Epithelial cell of prostate (primary cell): ENCODE data around the gene FSHR.

Source experiments
- DNase-seq: peaks from one replicate; pipeline ENCODE4 v3.0.0-alpha.2; 2011; ENCODE audit warnings: low read depth, low spot score
- H3K27ac ChIP-seq: fragments of 450-650 bp; 2 replicates; pipeline ENCODE4 v1.5.1; 2017; ENCODE audit warnings: mild to moderate bottlenecking

The FSHR gene

DNA sequence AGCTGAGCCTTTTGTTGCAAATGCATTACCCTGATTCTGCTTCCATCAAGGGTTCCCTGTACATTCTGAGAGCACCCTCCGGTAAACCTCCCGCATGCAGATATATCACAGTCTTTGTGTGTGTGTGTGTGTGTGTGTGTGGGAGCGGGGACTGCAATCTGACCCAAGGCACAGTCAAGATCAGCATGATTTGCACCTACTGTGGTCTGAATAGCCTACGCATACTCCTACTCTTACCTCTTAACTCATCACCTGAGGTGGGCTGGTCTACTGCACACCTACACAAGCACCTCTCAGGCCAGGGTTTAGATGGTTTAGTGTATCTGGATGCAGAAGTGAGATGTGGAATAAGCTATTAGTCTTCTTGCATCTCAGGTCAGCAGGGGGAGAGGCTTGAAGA is 174.6 kb downstream of the FSHR start:
- no peak overlapping the region for H3K27ac ChIP-seq

DNA sequence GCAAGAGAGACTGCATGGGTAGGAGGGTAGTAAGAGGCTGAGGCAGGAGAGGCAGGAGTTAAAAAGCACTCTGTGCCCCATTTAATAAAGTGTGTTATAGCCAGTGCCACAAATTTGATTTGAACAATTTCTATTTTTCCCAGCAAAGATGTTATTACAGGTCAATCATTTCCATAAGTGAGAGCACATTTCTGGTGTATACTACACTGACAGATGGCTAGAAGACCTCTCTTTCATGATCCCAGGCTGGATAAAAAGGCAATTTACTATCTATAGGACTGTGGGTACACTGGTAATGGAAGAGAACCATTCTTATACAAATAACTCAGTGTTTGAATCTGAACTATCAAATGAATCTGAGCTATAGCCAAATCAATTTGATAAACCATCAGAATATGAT is 176.2 kb downstream of the FSHR start:
- DNase-seq = no peak
- no peak overlapping the region for H3K27ac ChIP-seq

More for the DNA sequence above, 174.6 kb downstream of the FSHR start:
- no peak for DNase-seq

DNA sequence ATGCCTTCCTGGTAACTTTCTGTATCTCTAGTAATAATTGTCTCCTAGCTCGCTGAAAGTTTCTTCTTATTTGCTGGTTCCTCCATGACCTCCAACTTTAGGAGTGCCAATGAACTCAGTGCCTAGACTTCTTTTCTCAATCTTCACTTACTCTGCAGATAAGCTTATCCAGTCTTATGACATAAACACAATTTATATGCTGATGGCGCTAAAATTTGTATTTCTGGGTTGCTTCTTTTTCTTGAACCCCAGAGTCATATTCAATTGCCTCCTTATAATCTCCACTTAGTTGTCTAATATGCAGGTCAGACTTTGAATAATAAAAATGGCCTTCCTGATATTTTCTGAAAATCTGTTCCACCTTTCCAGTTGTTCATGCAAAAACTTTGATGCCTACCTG is 182.5 kb downstream of the FSHR start:
- no peak for DNase-seq
- no peak overlapping the region for H3K27ac ChIP-seq

DNA sequence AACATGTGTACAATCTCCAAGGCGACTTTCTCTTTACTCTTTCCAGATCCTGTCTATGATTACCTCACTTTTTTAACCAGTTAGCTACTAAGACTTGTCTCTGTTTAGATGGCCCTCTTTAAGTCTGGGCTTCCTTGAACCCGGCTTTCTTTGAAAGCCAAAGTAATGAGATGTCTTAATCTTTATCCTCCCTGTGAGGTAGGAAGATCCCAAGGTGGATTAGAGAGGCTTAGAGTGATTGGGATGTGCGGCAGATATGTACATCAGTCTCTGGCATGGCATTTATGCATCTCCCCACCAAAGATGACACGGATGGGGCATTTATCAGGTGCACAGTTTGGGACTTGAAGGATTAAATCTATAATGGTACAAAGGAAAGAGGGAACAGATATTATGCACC is 186.3 kb downstream of the FSHR start:
- DNase-seq = no peak
- no peak overlapping the region for H3K27ac ChIP-seq

DNA sequence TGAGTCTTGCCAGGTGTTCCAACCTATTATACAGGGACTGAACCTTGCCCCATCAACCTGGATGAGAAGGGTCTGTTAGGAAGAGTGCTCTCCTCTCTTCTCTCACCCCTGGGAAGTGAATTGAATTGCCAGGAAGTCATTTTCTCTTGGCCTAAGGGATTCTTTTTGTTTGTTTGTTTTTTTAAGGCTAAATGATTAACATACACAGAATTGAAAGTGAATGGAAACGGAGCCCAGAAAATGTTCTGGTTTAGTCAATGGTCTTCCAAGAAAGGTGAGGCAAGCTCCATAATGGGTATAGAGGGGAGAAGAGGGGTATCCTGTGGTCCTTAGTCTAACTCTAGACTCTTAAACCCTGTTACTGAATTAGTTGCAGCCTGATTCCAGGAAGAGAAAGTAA is 189.1 kb downstream of the FSHR start:
- no peak for DNase-seq
- H3K27ac ChIP-seq = no peak overlapping the region

DNA sequence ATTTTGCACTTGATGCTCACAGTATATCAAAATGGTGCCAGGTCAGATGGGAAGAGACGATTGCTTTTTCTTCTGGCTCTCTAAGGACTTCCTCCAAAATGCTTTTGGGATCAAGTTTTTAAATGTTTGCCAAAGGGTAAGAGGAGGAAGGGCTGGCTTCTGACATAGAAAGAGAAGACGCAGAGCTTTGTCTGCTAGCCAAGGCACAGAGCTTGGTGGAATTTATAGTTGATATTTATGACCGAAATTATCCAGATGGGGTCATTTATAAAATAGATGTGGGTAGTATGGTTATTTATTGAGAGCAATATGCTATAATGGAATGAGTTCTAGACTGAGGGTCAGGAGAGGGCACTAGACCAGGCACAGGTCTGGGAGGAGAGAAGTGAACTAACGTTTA is 193.3 kb downstream of the FSHR start:
- H3K27ac ChIP-seq = no peak overlapping the region
- DNase-seq = no peak

DNA sequence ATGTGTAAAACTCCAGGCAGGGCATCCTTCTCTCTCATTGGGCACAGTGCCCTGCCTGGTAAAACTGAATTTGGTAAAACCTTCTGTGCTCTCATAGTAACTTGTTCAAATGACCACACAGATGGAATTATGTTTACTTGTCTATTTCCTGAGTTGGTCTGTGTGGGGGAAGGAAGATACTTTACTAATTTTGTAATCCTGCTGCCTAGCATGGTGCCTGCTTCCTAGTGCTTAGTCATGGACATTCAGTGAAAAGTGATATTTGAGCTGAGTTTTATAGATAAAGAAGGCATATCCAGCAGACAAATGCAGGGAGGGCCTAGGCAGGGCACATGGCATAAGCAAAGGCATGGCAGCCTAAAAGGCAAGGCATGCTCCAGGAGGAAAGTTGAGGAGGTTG is 199.4 kb downstream of the FSHR start:
- no peak for DNase-seq
- H3K27ac ChIP-seq = no peak overlapping the region

DNA sequence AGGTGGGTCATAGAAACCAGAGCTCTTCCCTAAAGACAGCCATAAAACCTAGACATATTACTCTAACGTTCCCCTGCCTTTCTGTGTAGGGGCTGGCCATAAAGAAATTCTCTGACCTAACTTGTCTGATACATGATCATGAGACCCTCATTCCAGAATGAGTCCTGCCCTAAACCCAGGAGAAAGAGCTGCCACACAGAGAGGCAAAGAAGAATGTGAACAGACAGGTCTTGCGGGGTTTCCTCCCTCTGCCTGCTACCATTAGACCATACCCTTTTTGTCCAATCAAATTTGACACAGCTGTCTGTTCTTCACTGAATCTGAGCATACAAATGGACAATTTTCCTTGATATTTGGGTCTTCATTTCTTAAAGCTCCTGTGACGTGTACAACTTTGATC is 200.0 kb downstream of the FSHR start:
- no peak overlapping the region for H3K27ac ChIP-seq
- DNase-seq = no peak

DNA sequence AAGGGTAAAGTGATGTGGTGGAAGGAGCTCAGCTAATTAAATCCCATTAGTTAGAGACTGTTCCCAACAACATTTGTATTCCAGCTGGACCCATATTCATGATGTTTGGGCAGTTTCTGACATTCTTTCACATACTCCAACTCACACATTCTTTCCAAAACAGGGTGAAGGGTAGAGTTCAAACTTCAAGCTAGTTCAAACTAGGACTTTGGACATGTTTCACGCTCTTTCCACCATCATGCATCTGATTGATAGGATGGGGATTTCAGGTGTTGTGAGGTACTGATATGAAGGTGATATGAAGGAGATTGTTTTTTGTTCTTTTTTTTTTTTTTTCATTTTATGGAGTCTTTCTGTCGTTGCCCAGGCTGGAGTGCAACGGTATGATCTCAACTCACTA is 201.7 kb downstream of the FSHR start:
- DNase-seq = no peak
- no peak overlapping the region for H3K27ac ChIP-seq

DNA sequence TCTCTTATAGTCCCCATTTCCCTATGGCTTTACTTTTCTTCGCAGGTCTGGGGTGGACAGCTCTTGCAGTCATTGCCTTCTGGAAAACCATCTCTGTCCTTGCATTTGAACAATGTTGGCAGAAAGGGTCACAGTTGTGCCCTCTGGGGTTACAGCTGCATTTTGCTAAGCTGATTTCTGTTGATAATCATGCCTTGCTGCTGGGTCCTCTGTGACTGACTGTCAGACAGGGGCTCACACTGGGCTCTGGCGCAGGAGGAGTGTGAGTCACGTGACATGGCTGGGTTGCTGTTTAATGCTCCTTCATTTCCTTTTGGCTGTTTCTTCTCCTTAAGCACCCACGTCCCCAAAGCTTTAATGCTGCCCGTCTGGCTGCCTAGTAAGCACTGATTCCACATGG is 202.2 kb downstream of the FSHR start:
- no peak for DNase-seq

DNA sequence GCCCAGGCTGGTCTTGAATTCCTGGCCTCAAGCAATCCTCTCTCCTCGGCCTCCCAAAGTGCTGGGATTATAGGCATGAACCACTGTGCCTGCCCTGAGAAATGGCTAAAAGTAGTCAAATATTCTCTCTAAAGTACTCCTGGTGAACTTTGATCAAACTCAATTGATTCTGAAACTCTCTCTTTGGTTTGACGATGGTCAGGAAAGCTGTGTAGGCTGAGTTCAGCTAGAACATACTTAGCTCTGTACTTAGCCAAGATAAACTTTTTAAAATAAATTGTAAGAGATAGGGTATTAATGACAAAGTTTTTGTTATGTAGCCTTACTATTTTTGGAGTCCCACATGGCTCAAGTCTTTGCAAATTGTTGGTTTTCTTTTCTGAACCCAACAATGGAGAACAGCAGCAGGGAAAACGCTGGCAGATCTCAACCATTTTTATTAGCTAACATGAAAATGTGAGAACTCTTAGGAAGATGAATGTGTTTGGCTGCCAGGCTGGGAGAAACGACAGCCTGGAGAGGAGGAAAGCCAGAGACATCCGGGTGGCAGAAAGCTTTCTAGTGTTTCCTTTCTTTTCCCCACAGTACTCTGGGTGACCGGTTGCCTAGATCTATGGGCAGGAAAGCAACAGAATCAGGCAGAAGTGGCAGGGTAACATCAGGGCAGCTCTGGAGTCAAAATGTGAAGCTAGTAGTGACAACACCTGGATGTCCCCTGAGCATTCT is 205.8 kb downstream of the FSHR start:
- no peak overlapping the region for H3K27ac ChIP-seq
- DNase-seq = no peak

More for the DNA sequence above, 202.2 kb downstream of the FSHR start:
- H3K27ac ChIP-seq = no peak overlapping the region

DNA sequence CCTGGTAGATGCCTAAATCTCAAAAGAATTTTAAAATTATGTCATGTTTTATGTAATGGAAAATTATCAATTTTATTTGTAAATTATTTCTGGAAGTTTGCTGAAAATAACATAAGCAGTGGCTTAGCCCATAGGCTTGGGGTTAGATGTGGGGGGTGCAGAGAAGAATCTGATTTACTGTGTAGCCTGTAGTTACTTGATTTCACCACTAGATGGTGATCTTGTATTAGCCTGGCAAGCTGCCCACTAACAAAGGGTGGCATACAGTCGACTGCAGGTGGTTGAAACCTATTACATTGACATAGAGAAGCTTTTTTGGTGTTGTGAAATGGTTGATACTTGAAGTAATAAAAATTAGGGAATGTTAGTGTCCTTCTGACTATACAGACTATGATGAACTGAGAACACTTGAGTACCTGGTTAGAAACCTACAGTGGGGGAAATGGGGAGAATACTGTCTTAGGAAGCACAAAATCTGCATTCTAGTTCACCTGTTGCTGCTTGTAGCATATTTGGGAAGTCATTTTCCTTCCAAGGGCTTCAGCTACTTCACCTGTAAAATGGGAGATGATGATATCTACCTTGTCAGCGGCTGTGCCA is 207.8 kb downstream of the FSHR start:
- DNase-seq = no peak

DNA sequence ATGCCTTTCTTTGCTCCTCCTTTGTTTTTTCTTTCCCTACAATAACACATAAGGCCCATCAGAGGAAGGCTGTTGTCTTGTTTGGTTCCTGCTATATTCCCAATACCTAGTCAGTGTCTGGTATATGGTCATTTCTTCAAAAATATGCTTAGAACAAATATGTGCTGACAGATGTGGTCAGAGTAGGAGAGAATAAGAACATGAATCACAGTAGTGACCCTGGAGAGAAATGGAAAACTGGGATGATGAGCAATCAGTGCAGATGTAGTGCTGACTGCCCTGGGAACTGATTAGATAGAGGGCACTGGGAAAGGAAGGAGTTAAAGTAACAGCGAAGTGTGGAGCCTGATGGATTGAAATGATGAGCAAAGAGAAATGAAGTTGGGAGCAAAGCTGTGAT is 209.4 kb downstream of the FSHR start:
- H3K27ac ChIP-seq = no peak overlapping the region
- no peak for DNase-seq

More for the DNA sequence above, 207.8 kb downstream of the FSHR start:
- H3K27ac ChIP-seq = no peak overlapping the region

DNA sequence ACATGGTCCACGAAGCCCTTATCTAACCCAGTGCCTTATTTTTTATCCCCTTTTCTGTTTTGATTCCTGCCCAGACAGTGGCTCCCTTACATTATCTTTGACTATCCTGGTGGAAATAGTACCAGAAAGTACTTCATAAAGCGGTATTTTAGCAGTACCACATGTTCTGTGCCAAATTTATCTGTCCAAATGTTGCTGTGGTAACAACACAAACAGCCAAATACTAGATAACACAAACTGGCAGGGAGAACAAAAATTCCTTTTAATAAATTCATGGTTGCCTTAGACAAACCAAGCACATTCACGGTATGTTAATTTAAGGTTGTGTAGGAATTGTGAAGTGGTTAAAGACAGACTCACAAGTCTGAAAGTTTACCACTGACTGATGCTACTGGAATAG is 210.9 kb downstream of the FSHR start:
- no peak overlapping the region for H3K27ac ChIP-seq
- no peak for DNase-seq

DNA sequence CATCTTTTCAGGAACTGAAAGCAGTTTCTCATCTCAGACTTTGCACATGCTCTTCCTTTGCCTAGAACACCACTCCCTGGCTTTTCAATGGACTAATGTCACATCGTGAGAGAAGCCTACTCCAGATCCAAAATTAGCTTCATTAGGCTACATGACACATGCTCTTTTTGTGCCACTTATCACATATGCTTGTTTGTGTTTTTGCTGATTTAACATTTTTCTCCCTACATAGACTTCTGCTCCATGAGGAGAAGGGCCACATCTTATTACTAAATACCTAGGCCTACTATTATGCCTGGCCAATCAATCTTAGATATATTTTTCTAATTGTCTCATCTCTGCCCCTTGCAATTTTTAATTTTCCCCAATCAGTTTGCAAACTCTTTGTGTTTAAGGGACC is 212.4 kb downstream of the FSHR start:
- no peak for DNase-seq
- H3K27ac ChIP-seq = no peak overlapping the region

DNA sequence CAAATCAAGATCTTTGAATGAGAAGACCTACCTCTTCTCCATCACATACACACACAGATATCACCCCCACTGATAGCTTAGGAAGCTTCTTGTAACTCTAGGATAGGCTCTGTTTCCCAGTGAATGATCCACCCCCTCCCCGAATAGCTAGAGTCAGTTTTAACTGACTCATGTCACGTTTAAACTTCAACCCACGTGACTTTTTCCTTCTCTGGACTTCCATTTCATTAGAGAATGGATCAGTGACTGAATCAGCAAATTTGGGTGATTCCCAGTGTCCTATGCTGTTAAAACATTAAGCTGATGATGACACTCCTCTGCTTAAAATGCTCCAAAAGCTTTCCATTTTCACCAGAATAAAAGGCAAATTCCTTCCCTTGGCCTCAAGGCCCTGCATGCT is 212.9 kb downstream of the FSHR start:
- DNase-seq = no peak

DNA sequence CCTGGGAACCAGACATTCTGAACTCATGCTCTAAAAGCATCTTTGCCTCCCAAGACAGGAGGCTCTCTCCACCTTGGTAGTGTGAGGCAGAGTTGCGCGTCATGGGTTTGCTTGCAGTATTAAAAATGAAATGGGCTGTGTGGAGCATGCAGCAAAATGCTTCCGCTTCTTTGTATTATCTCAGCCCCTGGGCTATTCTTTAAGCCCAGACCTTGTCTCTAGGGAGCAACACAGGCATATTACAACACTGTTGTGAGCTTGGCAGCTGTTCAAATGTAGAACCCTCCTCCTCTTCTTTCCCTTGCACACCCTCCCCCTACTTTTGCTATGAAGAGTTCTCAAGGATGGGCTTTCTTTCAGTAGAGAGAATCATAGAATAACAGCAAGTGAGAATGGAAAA is 213.7 kb downstream of the FSHR start:
- H3K27ac ChIP-seq = no peak overlapping the region
- DNase-seq = no peak

More for the DNA sequence above, 212.9 kb downstream of the FSHR start:
- H3K27ac ChIP-seq = no peak overlapping the region

DNA sequence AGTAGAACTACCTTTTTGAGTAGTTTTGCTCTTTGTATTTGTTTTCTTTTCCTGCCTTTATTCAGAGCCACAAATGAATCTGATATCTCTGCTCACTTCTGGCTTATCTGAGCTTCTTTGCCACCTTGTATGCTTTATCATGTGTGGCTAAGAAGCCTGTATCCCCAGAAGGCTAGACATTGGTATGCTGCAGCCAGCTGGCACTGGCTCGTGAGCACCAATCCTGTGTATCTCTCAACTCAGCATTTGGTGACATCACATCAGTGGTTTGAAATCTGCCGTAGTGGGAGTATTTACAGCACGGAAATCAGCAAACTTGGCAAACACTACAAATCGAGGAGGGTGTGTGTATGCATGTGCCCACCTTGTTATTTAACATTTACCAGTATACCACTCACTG is 215.1 kb downstream of the FSHR start:
- DNase-seq = no peak

DNA sequence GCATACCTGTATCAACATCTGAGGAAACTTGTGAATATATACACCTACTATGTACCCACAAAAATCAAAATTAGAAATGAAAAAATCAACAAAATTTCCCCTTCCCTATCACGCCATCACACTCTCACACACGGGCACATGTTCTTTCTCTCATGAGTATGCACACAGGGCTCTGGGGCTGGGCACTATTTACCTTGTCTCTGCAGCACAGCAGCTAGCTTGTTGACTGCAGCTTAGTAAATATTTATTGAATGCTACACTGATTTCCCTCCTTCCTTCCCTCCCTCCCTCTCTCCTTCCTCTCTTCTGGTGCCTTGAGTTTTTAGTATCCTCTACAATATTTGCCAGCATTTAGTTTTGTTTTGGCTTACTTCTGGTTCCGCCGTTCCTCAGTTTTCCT is 216.1 kb downstream of the FSHR start:
- no peak overlapping the region for H3K27ac ChIP-seq
- no peak for DNase-seq

More for the DNA sequence above, 215.1 kb downstream of the FSHR start:
- H3K27ac ChIP-seq = no peak overlapping the region

DNA sequence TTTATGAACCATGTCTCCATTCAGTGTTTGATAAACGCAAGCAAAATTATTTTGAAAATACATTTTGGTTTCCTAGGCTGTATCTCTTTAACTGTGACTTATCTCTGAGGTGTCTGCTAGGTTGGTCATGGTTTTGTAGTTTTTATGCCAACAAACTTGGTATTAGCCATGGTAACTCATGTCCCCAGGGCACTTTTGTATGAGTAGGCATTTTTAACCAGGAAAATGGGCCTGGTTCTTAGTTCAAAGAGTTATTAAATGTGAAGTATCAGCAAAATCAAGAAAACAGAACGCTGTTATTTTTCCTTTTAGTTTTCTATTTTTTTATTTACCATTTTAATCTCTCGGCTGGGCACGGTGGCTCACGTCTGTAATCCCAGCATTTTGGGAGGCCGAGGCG is 219.5 kb downstream of the FSHR start:
- H3K27ac ChIP-seq = no peak overlapping the region
- no peak for DNase-seq

DNA sequence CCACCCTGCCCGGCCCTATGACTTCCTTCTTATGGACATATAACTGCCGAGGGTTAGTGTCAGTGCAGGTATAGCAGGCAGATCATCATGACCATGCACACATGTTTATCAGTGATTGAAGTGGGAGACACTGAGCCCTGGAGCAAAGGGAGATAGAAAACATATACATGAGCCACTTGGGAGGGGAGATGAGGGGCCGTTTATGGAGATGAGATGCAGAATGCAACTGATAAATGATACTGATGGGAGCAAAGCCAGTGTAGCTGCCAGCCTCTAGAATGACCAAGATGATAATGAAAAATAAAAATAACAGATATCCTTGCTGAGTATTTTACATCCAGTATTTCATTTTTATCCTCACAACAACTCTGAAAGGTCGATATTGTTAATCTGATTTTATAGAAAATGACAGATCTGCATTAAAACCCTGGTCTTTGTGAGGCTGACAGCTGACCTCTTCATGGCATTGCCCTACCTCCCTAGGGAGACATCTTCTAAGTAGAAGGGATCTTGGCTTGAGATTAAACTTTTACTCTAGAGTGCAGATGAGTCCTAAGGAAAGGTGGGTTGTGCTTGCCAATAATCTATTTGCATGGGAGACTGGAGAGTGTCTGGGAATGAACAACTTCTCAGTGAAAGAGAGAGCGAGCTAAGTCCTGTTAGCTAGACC is 220.4 kb downstream of the FSHR start:
- DNase-seq = no peak
- H3K27ac ChIP-seq = no peak overlapping the region

DNA sequence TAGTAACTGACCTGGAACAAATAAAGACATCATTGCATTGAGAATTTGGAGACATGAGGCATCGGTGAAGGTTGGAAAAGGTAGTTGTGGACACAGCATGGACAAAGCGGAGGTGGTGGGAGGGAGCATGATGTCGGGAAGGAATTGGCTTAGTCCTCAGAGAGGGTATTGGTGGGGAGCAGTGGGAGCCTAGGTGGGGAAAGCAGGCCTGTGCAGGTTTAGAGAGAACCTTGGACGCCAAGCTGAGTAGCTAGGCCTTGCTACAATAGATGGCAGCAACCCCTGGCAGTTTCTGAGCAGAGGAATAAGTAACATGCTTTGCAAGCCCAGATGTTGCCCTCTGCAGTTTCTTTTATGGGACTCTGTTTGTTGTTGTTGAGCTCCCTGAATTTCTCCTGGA is 221.6 kb downstream of the FSHR start:
- no peak overlapping the region for H3K27ac ChIP-seq
- DNase-seq = no peak
